ENCODE results near the gene UBAC2. TPM values are rescaled to one million over a fixed set of nuclear protein-coding genes. Genes with fewer than 3 reads are reported as not detected.

The UBAC2 gene
- polyA plus RNA-seq, 3 donors = 59.6 to 113 (median 96.7) TPM

GRCh38 chr13:99298056-99298455, 97.4 kb downstream of the UBAC2 start:
- Mint-ChIP-seq H3K27ac (peak overlapping the region in 2 of 7 donors; percentile 91 to 92), H3K27me3 (ENCODE audit: low read depth in 3 of 3) (no peaks in the 10 kb centered on the region), H3K4me3 (no peak overlapping the region), H3K36me3 (peaks cover 20 to 37% of the 10 kb centered on the region in 2 donors), H3K9me3 (no peaks in the 10 kb centered on the region), H3K4me1 (peaks cover 69% of the 10 kb centered on the region)
- peaks cover 68 to 87% of the 10 kb centered on the region in 2 donors for H3K4me1 ChIP-seq (ENCODE audit: control insufficient read depth in 1 of 2, insufficient read depth in 2 of 2, low read length in 2 of 2)
- DNase-seq = no peak
- peaks cover 92% of the 10 kb centered on the region for H3K79me2 ChIP-seq (ENCODE audit: insufficient read depth, low read length)
- TF ChIP-seq, protein P1, sequence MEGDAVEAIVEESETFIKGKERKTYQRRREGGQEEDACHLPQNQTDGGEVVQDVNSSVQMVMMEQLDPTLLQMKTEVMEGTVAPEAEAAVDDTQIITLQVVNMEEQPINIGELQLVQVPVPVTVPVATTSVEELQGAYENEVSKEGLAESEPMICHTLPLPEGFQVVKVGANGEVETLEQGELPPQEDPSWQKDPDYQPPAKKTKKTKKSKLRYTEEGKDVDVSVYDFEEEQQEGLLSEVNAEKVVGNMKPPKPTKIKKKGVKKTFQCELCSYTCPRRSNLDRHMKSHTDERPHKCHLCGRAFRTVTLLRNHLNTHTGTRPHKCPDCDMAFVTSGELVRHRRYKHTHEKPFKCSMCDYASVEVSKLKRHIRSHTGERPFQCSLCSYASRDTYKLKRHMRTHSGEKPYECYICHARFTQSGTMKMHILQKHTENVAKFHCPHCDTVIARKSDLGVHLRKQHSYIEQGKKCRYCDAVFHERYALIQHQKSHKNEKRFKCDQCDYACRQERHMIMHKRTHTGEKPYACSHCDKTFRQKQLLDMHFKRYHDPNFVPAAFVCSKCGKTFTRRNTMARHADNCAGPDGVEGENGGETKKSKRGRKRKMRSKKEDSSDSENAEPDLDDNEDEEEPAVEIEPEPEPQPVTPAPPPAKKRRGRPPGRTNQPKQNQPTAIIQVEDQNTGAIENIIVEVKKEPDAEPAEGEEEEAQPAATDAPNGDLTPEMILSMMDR (IDR thresholded peaks at IDR 0.05) = no peak
- intact Hi-C loops (cut with micrococcal nuclease) = no loop called here
- peaks cover 2 to 16% of the 10 kb centered on the region in 2 donors for H3K36me3 ChIP-seq (replicated peaks in 1 of 2; ENCODE audit: control insufficient read depth in 1 of 2, insufficient read depth in 2 of 2, low read length in 2 of 2)
- no peaks in the 10 kb centered on the region for H3K9me3 ChIP-seq (replicated peaks in 1 of 2; ENCODE audit: control insufficient read depth in 1 of 2, insufficient read depth in 1 of 2, low read length in 2 of 2)
- H3K4me2 ChIP-seq (replicated peaks; ENCODE audit: extremely low read depth, low read length, poor library complexity, severe bottlenecking) = no peak overlapping the region
- H3K9ac ChIP-seq (ENCODE audit: insufficient read depth, low read length, poor library complexity, severe bottlenecking) = no peak overlapping the region
- H4K20me1 ChIP-seq (ENCODE audit: insufficient read depth, low read length) = peaks cover 59% of the 10 kb centered on the region
- H3K27me3 ChIP-seq (ENCODE audit: control insufficient read depth in 2 of 2, insufficient read depth in 2 of 2, low read length in 2 of 2) = no peaks in the 10 kb centered on the region
- H3K4me3 ChIP-seq (replicated peaks in 1 of 3; ENCODE audit: low read depth in 2 of 3, low read length in 3 of 3) = no peak overlapping the region
- no CpG with 5 or more reads among the region's 2 CpGs for WGBS (ENCODE audit: insufficient coverage)
- peak overlapping the region in 1 of 2 donors; percentile 82 for H3K27ac ChIP-seq (ENCODE audit: low read depth in 1 of 2, low read length in 2 of 2)
- no peak overlapping the region for H2AFZ ChIP-seq (ENCODE audit: insufficient read depth, low read depth, low read length, poor library complexity, severe bottlenecking)

DNA sequence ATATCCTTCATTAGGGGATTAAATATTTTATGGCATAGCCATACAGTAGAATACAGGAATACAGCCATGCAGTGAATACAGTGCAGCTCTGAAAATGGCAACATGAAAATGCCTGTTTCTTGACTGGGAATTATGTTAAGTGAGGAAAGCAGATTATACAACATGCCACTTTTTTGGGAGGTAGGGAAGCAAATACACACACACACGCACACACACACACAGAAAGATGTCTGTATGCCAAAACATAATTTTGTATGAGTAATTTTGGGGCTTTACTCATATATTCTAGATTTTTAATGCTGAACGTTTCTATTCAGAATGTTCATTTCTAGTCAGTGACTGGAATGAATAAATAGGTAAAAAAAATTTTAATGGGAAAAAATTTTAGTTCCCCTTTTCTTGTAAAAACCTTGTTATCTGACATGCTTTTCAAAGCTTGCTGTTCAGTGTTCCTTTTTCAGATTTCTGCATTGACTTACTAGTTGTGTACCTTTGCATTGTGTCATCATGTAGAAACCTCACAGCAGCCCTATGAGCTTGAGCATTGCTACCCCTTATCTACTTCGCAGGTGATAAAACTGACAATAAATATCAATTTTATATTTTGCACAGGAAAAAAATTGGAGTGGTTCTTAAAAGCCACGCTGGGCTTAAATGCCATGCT, 98.7 kb downstream of the UBAC2 start:
- Mint-ChIP-seq H3K27me3 (ENCODE audit: low read depth in 3 of 3) (no peaks in the 10 kb centered on the region), H3K4me3 (no peak overlapping the region), H3K36me3 (peaks cover 25 to 46% of the 10 kb centered on the region in 2 donors), H3K27ac (peak overlapping the region in 5 of 7 donors; percentile 7 to 70 (median 10)), H3K4me1 (peaks cover 72% of the 10 kb centered on the region), H3K9me3 (no peaks in the 10 kb centered on the region)
- H3K36me3 ChIP-seq (replicated peaks in 1 of 2; ENCODE audit: control insufficient read depth in 1 of 2, insufficient read depth in 2 of 2, low read length in 2 of 2) = peaks cover 2 to 18% of the 10 kb centered on the region in 2 donors
- peaks cover 68% of the 10 kb centered on the region for H4K20me1 ChIP-seq (ENCODE audit: insufficient read depth, low read length)
- H3K4me1 ChIP-seq (ENCODE audit: control insufficient read depth in 1 of 2, insufficient read depth in 2 of 2, low read length in 2 of 2) = peaks cover 69 to 87% of the 10 kb centered on the region in 2 donors
- 75% methylated on average over 1 of the region's 4 CpGs for WGBS (ENCODE audit: insufficient coverage)
- H2AFZ ChIP-seq (ENCODE audit: insufficient read depth, low read depth, low read length, poor library complexity, severe bottlenecking) = no peak overlapping the region
- H3K27ac ChIP-seq (ENCODE audit: low read depth in 1 of 2, low read length in 2 of 2) = peak overlapping the region in 1 of 2 donors; percentile 36
- no peak overlapping the region for H3K4me2 ChIP-seq (replicated peaks; ENCODE audit: extremely low read depth, low read length, poor library complexity, severe bottlenecking)
- H3K79me2 ChIP-seq (ENCODE audit: insufficient read depth, low read length) = peaks cover 94% of the 10 kb centered on the region
- TF ChIP-seq, protein P1 (IDR thresholded peaks at IDR 0.05) = no peak
- no peak overlapping the region for H3K9ac ChIP-seq (ENCODE audit: insufficient read depth, low read length, poor library complexity, severe bottlenecking)
- DNase-seq = no peak
- intact Hi-C loops (cut with micrococcal nuclease) = no loop called here
- no peak overlapping the region for H3K4me3 ChIP-seq (replicated peaks in 1 of 3; ENCODE audit: low read depth in 2 of 3, low read length in 3 of 3)
- no peaks in the 10 kb centered on the region for H3K9me3 ChIP-seq (replicated peaks in 1 of 2; ENCODE audit: control insufficient read depth in 1 of 2, insufficient read depth in 1 of 2, low read length in 2 of 2)
- no peaks in the 10 kb centered on the region for H3K27me3 ChIP-seq (ENCODE audit: control insufficient read depth in 2 of 2, insufficient read depth in 2 of 2, low read length in 2 of 2)

Data from CD14-positive monocyte (primary cell).